ENCODE measurements around the gene APOBEC3B. TPM values are rescaled to one million over a fixed set of nuclear protein-coding genes. Genes with fewer than 3 reads are reported as not detected.

Gene APOBEC3B
- total and polyA plus RNA-seq, 2 of the 8 experiments (the other 6 are each of a cell fraction or from before 2014, with no cell fraction given) = 14.2 to 74.9 TPM

DNA sequence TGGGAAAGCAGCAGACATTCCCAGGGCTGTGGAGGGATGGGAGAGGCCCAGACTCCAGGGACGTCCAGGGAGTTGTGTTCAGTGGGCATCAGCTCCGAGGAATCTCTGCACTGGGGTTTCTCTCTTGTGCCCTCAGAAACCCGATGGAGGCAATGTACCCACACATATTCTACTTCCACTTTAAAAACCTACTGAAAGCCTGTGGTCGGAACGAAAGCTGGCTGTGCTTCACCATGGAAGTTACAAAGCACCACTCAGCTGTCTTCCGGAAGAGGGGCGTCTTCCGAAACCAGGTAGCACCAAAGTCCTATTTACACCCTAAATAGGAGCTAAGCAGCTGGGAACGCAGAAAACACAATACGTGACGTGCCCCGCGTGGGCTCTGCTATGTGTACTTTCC, 47.1 kb downstream of the APOBEC3B start (continued):
- TF ChIP-seq JUND (IDR thresholded peaks at IDR 0.05; ENCODE audit: low read length) = no peak
- TF ChIP-seq SIX5 (IDR thresholded peaks at IDR 0.05; ENCODE audit: low read depth, low read length) = no peak
